Spinal cord (tissue), 10 donors: ENCODE data around the gene RPTOR. TPM values are rescaled to one million over a fixed set of nuclear protein-coding genes. Genes with fewer than 3 reads are reported as not detected.

Experiments
- DNase-seq, 6 donors: peaks; one replicate each; pipeline versions ENCODE4 v3.0.0 to v3.0.0-alpha.2; 2013 to 2015; ENCODE audit warnings: low spot score in 6 of 6, low read depth in 4 of 6
- H3K27ac ChIP-seq: one replicate; pipeline ENCODE4 v1.5.1; 2013; ENCODE audit warnings: low read depth, low read length, control low read depth
- H3K27me3 ChIP-seq: one replicate; pipeline ENCODE4 v1.6.1; 2013; ENCODE audit warnings: low read length; ENCODE audit not compliant: control insufficient read depth, insufficient read depth
- H3K36me3 ChIP-seq: one replicate; pipeline ENCODE4 v1.6.1; 2013; ENCODE audit warnings: low read length; ENCODE audit not compliant: control insufficient read depth, insufficient read depth
- H3K4me1 ChIP-seq: one replicate; pipeline ENCODE4 v1.6.1; 2013; ENCODE audit warnings: low read length; ENCODE audit not compliant: control insufficient read depth, insufficient read depth
- H3K4me3 ChIP-seq: one replicate; pipeline ENCODE4 v1.5.1; 2013; ENCODE audit warnings: low read depth, low read length, control low read depth
- H3K9me3 ChIP-seq: one replicate; pipeline ENCODE4 v1.6.1; 2013; ENCODE audit warnings: low read length; ENCODE audit not compliant: control insufficient read depth, insufficient read depth
- WGBS: methylation state at CpG from one replicate; pipeline ENCODE4 v1.1.5; 2013; ENCODE audit warnings: missing lambda C conversion rate; ENCODE audit not compliant: insufficient coverage; 5-methylcytosine and 5-hydroxymethylcytosine counted together
- polyA plus RNA-seq, 2 donors: library from polyadenylated mRNA; unstranded; fragments of 120-200 nt; gene quantifications; one replicate each; pipeline ENCODE4 v1.2.1, GENCODE V29; 2013; ENCODE audit not compliant: insufficient read length in 2 of 2
- total RNA-seq, 2 donors: library from RNA; depleted of rRNA in 1 of 2; stranded (reverse); fragments of 120-200 nt in 1 of 2; fragments of >200 nt in 1 of 2; gene quantifications; one replicate each; pipeline versions ENCODE4 v1.2.3 to v1.2.4, GENCODE V29; 2013 to 2014
- donor health status: healthy.

The RPTOR gene
- total and polyA plus RNA-seq, 4 donors: 17.1 to 27.2 (median 21.6) TPM

DNA sequence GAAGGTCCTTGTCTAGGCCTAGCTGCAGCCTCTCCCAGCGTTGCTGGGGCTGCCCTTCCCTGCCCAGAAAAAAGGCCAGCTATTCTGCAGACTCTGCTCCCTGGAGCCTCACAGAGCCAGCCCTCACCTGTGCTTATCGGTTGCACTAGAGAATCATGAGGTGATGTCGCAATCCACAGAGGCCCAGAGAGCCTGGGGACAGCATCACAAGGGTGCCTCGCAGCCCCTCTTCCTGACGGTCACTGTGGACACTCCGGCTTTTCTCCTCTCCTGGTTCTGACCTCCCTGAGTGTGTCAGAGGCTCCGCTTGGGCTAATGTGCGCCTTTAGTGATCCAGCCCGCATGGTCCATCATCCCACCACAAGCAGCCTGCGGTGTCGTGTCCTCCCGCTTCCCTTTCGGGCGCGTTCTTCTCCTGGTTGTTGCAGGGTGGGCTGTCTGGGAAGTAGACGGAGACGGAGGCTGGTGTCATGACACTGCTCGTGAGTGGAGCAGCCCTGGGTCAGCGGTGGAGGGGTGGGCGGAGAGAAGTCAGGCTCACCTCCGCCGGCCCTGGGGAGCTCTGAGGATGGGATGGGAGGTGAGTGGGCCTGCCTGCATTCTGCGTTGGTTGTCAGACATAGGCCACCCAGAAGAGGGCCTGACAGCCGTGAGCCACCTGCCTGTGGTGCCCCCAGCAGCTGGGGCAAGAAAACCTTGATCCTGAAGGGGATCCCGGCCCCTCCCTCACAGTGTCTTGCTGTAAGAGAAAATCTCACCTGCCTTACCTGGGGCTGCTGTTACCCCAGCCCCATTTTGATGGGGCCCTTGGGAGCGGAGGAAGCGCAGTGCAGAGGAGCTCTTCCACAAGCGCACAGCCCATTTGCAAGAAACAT lies 281.1 kb downstream of the RPTOR start:
- H3K9me3 ChIP-seq: no peaks in the 10 kb centered on the region
- no peaks in the 10 kb centered on the region for H3K27me3 ChIP-seq
- H3K36me3 ChIP-seq: peaks cover 54% of the 10 kb centered on the region
- no peak overlapping the region for H3K27ac ChIP-seq
- DNase-seq: no peak
- WGBS: 91% methylated on average over 27 of the region's 28 CpGs
- no peak overlapping the region for H3K4me3 ChIP-seq
- peaks cover 30% of the 10 kb centered on the region for H3K4me1 ChIP-seq

DNA sequence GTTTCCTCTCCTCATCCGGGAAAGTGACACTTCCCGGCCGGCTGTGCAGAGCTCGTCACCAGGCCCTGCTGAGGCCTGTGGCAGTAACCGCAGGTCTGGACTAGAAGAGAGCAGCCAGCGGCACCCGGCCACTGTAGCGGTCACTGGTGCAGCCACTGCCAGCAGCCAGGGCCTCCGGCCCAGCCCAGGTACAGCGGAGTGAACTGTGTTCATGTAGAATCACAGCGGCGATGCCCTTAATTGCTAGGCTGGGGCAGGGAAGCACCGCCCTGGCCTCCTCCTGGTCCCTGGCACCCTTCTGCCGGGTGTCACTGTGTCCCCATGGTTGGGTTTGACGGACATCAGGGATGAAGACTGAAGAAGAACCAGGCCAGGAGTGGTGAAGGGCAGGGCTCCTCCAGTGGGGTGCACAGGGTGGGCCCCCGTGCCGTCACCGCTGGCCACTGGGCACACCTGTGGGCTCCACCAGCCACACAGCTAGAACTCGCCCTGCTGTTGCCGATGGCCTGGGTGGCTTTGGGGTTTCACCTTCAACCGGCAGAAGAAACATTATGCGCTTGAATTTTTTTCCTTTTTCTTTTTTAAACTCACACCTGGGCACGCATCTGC lies 281.8 kb downstream of the RPTOR start:
- Histone ChIP-seq H3K27ac (no peak overlapping the region), H3K4me1 (peaks cover 30% of the 10 kb centered on the region), H3K9me3 (no peaks in the 10 kb centered on the region), H3K27me3 (no peaks in the 10 kb centered on the region), H3K4me3 (no peak overlapping the region), H3K36me3 (peaks cover 54% of the 10 kb centered on the region)
- no peak for DNase-seq
- 88% methylated on average over 23 of the region's 23 CpGs for WGBS

DNA sequence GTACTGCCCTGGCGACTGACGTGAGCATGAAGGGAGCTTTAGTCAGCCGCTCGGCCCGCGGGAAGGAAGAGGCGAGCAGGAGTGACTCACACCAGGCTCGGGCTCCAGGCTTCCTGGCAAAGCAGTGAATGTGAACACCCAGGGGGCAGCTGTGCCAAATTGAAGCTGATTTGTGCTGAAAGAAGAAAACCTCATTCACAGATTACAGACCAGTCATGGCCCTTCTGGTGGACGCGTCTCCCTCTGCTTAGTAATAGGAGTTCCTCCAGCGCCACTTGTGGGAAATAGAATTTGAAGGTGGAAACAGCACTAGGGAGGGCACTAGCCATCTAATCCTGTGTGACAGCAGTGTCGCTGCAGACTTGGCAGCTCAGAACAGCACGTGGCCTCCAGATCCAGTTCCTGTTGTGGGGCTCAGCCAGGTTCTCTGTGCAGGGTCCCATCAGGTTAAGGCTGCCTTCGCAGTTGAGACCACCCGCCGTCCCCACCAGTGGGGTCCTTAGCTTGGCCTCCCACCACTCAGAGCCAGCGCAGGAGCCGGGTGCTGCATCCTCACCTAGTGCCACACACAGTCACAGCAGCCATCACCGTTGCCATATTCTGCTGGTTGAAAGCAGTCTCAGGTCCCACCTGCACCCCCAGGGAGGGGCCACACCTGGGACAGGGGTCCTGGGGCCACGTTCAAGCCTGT lies 282.5 kb downstream of the RPTOR start:
- no peaks in the 10 kb centered on the region for H3K27me3 ChIP-seq
- peaks cover 34% of the 10 kb centered on the region for H3K4me1 ChIP-seq
- no peak overlapping the region for H3K4me3 ChIP-seq
- no peak overlapping the region for H3K27ac ChIP-seq
- WGBS: 50% methylated on average over 17 of the region's 20 CpGs
- H3K9me3 ChIP-seq: no peaks in the 10 kb centered on the region
- H3K36me3 ChIP-seq: peaks cover 52% of the 10 kb centered on the region
- DNase-seq: peak in 2 of 6 donors; percentile 63 to 67

DNA sequence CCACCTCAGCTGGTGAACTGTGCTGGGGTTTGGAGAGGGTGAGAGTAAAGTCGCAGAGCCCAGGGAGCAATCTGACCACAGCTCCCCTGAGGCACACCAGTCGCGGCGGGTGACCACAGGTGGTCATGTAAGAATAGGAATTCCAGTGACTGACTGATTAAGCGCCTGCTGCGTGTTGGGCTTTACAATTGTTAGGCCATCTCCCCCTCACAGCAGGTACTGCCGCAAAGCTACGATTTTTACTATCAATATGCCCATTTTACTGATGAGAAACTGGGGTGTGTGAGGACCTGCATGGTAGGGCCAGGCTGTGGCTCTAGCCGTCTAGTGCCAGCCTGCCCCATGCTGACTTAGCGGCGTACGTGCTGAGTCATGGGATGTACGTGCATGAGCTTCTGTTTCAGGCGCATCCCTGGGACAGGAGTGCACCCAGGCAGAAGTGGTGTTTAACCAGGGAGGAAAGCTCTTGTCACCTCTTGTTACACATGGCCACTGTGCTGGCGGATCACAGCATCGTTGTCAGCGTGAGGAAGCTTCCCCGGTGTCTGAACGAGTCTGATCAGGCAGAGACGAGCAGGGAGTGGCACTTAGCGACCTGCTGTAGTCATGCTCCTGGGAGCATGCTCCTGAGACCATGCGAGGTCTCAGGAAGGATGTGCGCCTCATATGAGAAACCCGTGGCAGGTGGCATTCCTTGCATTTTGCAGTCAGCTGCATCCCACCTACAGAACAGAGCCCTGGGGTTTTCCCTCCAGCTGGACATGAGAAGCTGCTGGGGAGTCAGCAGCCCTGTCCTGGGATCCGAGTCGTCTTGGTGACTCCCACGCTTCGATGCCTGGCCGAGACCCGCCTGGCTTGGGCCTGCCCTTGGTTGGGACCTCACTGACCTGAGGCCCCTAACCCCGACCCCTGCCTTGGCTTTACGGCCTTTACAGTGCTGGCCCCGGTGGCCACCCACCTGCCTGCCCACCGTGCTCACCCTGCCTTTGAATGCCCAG lies 283.3 kb downstream of the RPTOR start:
- no peak for DNase-seq
- no peaks in the 10 kb centered on the region for H3K9me3 ChIP-seq
- WGBS: 74% methylated on average over 32 of the region's 34 CpGs
- no peak overlapping the region for H3K27ac ChIP-seq
- peaks cover 42% of the 10 kb centered on the region for H3K4me1 ChIP-seq
- peaks cover 48% of the 10 kb centered on the region for H3K36me3 ChIP-seq
- H3K27me3 ChIP-seq: no peaks in the 10 kb centered on the region
- H3K4me3 ChIP-seq: no peak overlapping the region

DNA sequence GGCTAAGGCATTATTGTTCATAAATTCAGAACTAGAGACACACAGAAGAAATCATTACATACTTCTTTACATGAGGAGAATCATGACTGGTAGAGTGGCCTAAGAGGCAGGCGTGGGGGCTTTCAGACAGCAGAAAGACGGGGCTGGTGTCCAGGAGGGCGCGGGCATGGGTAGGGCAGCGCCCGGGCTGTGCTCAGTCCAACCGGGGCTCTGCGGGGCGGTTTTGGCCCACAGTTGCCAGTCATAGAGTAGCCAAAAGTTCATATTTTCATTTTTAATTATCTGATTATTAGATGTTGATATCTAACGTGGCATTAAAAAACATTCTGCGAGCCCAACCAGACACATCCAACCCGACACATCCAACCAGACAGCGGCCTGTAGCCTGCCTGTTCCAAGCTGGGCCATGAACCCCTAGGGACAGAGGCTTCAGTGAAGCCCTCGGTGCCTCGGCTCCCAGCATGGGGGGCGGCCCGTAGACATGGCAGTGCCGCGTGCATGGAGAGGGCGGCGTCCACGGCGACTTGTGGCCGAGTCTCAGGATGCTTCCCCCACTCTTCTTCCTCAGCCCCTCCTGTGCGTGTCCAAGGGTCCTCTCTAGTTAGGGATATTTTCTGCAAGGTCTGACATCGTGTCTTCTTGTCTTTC lies 284.7 kb downstream of the RPTOR start:
- 87% methylated on average over 10 of the region's 26 CpGs for WGBS
- peaks cover 55% of the 10 kb centered on the region for H3K4me1 ChIP-seq

DNA sequence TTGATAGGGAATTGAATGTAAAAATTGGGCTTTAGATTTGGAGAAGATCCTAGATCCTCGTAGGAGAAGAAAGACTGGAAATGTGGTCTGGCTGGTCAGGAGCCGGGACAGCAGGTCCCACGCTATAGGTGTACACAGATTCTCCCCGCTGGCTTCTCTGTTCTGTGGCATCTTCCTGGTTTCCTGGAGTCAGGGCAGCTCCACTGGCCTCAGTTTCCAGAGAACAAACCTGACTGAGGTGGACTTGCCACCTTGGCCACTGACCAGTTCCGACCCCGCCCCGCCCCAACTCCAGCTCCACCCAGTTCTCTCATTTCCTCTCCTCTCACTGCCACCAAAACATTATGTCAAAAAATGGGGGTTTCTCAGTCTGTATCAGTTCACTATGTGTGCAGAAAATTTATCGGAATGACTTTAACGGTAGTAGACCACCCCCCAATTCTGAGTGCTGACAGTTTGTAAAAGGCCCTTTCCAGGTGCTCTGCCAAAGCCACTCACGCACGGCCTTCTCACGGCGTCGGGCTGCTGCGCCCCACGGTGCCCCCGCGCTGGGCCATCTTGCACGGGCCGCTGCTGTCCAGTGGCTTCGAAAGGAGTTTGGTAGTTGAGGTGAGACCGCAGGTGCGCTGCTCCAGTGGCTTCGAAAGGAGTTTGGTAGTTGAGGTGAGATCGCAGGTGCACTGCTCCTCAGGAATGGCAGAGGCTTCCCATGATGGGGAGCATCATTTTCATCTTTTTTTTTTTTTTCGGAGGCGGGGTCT lies 285.6 kb downstream of the RPTOR start:
- no peaks in the 10 kb centered on the region for H3K27me3 ChIP-seq
- 98% methylated on average over 23 of the region's 27 CpGs for WGBS
- no peak for DNase-seq
- no peak overlapping the region for H3K27ac ChIP-seq
- H3K4me3 ChIP-seq: no peak overlapping the region
- peaks cover 61% of the 10 kb centered on the region for H3K4me1 ChIP-seq
- no peaks in the 10 kb centered on the region for H3K9me3 ChIP-seq
- H3K36me3 ChIP-seq: peaks cover 40% of the 10 kb centered on the region

More for the DNA sequence above, 284.7 kb downstream of the RPTOR start:
- H3K4me3 ChIP-seq: no peak overlapping the region
- H3K9me3 ChIP-seq: no peaks in the 10 kb centered on the region
- peaks cover 46% of the 10 kb centered on the region for H3K36me3 ChIP-seq
- no peak overlapping the region for H3K27ac ChIP-seq
- H3K27me3 ChIP-seq: no peaks in the 10 kb centered on the region
- no peak for DNase-seq

DNA sequence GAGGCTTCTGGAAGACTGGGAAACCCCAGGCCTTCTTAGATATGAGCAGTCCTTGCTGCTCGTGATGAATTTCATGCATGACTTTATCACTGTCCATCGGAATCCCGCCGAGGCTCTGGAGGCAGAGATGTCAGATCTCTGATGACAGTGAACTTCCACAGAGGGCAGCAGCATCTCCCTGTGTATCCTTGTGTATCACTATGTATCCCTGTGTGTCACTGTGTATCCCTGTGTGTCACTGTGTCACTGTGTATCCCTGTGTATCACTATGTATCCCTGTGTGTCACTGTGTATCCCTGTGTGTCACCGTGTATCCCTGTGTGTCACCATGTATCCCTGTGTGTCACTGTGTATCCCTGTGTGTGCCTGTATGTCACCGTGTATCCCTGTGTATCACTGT lies 286.9 kb downstream of the RPTOR start:
- Histone ChIP-seq H3K27me3 (no peaks in the 10 kb centered on the region), H3K4me1 (peaks cover 59% of the 10 kb centered on the region), H3K9me3 (no peaks in the 10 kb centered on the region), H3K36me3 (peaks cover 30% of the 10 kb centered on the region), H3K4me3 (no peak overlapping the region), H3K27ac (no peak overlapping the region)
- 96% methylated on average over 4 of the region's 6 CpGs for WGBS
- no peak for DNase-seq

DNA sequence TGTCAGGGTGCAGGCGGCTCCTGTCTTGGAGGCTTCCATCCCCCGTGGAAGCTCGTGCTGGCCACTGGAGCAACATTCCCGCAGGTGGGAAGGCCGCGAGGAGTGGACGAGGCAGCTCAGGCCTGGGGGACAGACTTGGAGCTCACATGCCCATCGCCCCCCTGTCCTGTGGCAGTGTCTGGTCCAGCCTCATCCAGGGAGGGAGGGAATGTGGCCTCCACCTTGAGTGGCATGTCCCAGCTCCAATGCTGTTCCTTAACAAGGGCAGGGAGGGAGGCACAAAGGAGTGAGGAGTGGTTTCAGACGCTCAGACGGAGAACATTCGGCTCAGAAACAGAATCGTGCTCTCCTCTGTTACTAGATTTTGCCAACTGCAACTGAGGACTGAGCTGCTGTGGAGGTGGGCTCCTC lies 287.6 kb downstream of the RPTOR start:
- H3K4me3 ChIP-seq: peak overlapping the region; percentile 51
- peaks cover 59% of the 10 kb centered on the region for H3K4me1 ChIP-seq
- peak overlapping the region; percentile 95 for H3K27ac ChIP-seq
- peaks cover 28% of the 10 kb centered on the region for H3K36me3 ChIP-seq
- DNase-seq: peak in 2 of 6 donors; percentile 76 to 83
- WGBS: 72% methylated on average over 9 of the region's 12 CpGs
- no peaks in the 10 kb centered on the region for H3K9me3 ChIP-seq
- no peaks in the 10 kb centered on the region for H3K27me3 ChIP-seq
